ENCODE data around the gene SPAG7.

DNA sequence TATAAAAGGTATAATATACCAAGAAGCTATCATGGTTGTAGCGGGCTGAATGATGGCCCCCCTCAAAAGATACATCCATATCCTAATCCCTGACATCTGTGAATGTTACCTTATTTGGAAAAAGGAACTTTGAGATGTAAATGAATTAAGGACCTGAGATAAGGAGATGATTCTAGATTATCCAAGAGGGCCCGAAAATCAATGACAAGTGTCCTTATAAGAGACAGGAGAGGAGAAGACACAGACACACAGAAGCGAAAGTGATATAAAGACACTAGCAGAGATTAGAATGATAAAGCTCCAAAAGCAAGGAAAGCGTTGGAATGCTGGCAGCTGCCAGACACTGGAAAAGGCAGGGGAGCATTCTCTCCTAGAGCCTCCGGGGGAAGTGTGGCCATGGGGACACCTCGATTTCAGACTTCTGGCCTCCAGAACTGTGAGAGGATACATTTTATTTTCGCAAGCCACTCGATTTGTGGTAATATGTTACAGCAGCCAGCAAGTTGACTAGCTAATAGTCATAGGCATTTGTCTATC, 48.0 kb downstream of the SPAG7 start:
- TF ChIP-seq, protein P1, sequence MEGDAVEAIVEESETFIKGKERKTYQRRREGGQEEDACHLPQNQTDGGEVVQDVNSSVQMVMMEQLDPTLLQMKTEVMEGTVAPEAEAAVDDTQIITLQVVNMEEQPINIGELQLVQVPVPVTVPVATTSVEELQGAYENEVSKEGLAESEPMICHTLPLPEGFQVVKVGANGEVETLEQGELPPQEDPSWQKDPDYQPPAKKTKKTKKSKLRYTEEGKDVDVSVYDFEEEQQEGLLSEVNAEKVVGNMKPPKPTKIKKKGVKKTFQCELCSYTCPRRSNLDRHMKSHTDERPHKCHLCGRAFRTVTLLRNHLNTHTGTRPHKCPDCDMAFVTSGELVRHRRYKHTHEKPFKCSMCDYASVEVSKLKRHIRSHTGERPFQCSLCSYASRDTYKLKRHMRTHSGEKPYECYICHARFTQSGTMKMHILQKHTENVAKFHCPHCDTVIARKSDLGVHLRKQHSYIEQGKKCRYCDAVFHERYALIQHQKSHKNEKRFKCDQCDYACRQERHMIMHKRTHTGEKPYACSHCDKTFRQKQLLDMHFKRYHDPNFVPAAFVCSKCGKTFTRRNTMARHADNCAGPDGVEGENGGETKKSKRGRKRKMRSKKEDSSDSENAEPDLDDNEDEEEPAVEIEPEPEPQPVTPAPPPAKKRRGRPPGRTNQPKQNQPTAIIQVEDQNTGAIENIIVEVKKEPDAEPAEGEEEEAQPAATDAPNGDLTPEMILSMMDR (IDR thresholded peaks at IDR 0.05; ENCODE audit: low read depth, low read length, poor library complexity, severe bottlenecking), result no peak
- TF ChIP-seq EZH2phosphoT487 (IDR thresholded peaks at IDR 0.05; ENCODE audit: borderline replicate concordance, low read length), result no peak
